Activated T-helper 2 cell treated with anti-CD3 and anti-CD28 coated beads, Interferon-gamma antibody, Interleukin-2, Interleukin-4, amounts not matched to agents 10 μg/mL and 5 μg/mL and 100 μg/mL, durations not matched to agents 14 hours and 24 hours and 36 hours (primary cell): ENCODE results near the gene RPL7L1. TPM values are rescaled to one million over a fixed set of nuclear protein-coding genes. Genes with fewer than 3 reads are reported as not detected.

ENCODE experiments used
- total RNA-seq: library from RNA; stranded (reverse); gene quantifications from 2 replicates; pipeline ENCODE4 v1.2.3, GENCODE V29; 2022

Gene RPL7L1
- total RNA-seq, 1 donor from 2014 or later = 149 TPM

Other genes with a start within 250 kb of the RPL7L1 start
- not detected in 2 replicates for gene PRPH2, start 157.0 kb upstream of the RPL7L1 start, total RNA-seq
- gene TBCC, start 133.5 kb upstream of the RPL7L1 start, total RNA-seq = 17.7 and 19.5 TPM in 2 replicates
- gene BICRAL, start 97.6 kb upstream of the RPL7L1 start, total RNA-seq = 14.2 and 14.4 TPM in 2 replicates
- gene PTCRA, start 36.4 kb downstream of the RPL7L1 start, total RNA-seq = not detected in 2 replicates
- gene CNPY3, start 49.9 kb downstream of the RPL7L1 start, total RNA-seq = 51.3 and 53.1 TPM in 2 replicates
- gene GNMT, start 81.1 kb downstream of the RPL7L1 start, total RNA-seq = 0.62 and 0.69 TPM in 2 replicates
- gene PEX6, start 99.6 kb downstream of the RPL7L1 start, total RNA-seq = 26.0 and 27.8 TPM in 2 replicates
- 62.7 and 63.2 TPM in 2 replicates for gene PPP2R5D, start 105.0 kb downstream of the RPL7L1 start, total RNA-seq
- 90.9 and 91.2 TPM in 2 replicates for gene MEA1, start 134.3 kb downstream of the RPL7L1 start, total RNA-seq
- 71.2 and 74.6 TPM in 2 replicates for gene KLHDC3, start 134.6 kb downstream of the RPL7L1 start, total RNA-seq
- gene RRP36, start 142.0 kb downstream of the RPL7L1 start, total RNA-seq = 71.4 and 78.4 TPM in 2 replicates
- 26.0 and 27.3 TPM in 2 replicates for gene CUL7, start 174.2 kb downstream of the RPL7L1 start, total RNA-seq
- gene MRPL2, start 179.8 kb downstream of the RPL7L1 start, total RNA-seq = 76.0 and 76.6 TPM in 2 replicates
- gene KLC4, start 180.0 kb downstream of the RPL7L1 start, total RNA-seq = 11.7 and 14.1 TPM in 2 replicates
- gene PTK7, start 196.7 kb downstream of the RPL7L1 start, total RNA-seq = 3.7 TPM in 2 replicates